ENCODE results near the gene LRRC8E.

DNA sequence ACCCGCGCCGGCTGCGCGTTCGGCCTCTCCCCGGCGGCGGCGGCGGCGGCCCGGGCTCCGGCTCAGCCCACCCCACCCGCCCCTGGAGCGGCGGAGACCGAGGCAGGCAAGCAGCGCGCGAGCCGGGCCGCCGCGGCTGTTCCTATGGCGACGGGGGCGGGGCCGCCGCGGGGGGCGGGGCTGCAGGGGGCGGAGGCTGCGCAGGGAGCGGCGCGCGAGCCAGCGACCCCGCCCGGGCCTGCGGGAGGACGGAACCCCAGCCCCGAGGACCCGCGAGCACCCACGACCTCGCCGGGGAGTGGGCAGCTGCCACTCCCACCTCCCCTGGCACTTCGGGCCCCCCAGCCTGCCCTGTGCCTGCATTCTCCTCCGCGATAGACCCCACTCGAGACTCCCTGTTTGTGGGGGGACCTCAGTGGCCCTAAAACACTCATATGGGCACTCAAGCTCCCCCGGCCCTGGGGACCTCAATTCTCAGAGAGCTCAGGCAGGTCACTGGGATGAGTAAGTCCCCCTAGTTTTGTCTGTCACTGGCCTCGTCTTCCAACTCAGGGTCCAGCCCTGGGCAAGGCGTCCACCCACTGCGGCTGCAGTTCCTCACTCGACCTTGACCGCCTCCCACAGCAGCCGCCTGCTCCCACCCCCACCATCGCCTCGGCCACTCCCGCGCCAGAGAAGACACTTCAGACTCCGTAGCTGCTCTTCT lies 37.9 kb downstream of the LRRC8E start, which contains the start of gene CTXN1:
- TF ChIP-seq POLR2AphosphoS5 (IDR thresholded peaks at IDR 0.05; ENCODE audit: low read depth, low read length) (peak; percentile 43; the same call in 1 of the 2 replicates), POLR2A (IDR thresholded peaks at IDR 0.05; ENCODE audit: low read depth, low read length) (peak; percentile 35; the same call in 1 of the 2 replicates)
